ENCODE measurements around the gene STC2. TPM values are rescaled to one million over a fixed set of nuclear protein-coding genes. Genes with fewer than 3 reads are reported as not detected.

The STC2 gene
- total RNA-seq, 4 donors from 2014 or later, result 72.4 to 130 (median 78.1) TPM

DNA sequence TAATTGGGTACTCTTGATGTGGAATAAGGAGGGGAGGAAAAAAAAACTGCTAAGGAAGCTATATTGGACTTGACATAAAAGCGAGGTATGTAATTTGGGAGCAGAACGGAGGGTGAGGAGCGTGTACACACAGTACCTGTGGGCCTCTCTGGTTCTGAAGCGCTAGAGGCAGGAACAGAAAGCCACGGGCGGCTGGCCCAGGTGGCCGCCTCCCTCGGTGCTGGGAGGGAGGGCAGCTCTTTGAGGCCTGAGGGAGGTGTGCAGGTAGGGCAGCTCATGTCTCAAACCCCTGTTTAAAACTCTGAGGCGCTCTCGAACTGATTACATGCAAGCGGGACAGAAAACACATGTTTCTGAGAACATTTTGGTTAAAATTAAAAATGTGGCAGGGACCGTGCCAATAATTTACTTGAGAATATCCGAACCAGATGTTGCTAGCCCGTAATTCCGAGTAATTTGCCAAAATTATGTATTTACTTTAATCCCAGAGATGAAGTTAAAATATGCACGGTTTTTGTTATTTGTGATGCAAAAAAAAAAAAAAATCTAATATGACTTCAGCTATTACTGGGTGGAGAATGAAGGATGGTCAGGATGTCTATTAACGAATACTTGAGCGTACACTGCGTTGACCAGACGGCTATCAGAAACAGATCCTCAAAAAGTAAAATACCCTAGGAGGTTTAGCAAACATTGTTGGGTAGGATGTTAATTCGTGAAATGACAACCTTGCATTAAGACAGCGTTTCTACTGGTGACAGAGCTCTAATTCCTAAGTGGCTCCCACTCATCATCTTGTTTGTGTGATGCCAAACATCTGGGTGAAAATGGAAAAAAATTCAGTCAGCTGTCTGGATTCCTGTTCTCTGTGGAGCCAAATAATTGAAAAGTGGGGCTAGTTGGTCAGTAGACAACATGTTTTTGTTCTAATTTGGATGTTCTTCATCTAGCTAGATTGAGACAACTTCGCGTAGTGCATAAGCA is 24.4 kb upstream of the STC2 start:
- TF ChIP-seq POLR2AphosphoS5 (IDR thresholded peaks at IDR 0.05) (no peak), EP300 (IDR thresholded peaks at IDR 0.05) (no peak), POLR2A (IDR thresholded peaks at IDR 0.05; ENCODE audit: low read depth) (no peak)
- TF ChIP-seq, protein P1, sequence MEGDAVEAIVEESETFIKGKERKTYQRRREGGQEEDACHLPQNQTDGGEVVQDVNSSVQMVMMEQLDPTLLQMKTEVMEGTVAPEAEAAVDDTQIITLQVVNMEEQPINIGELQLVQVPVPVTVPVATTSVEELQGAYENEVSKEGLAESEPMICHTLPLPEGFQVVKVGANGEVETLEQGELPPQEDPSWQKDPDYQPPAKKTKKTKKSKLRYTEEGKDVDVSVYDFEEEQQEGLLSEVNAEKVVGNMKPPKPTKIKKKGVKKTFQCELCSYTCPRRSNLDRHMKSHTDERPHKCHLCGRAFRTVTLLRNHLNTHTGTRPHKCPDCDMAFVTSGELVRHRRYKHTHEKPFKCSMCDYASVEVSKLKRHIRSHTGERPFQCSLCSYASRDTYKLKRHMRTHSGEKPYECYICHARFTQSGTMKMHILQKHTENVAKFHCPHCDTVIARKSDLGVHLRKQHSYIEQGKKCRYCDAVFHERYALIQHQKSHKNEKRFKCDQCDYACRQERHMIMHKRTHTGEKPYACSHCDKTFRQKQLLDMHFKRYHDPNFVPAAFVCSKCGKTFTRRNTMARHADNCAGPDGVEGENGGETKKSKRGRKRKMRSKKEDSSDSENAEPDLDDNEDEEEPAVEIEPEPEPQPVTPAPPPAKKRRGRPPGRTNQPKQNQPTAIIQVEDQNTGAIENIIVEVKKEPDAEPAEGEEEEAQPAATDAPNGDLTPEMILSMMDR (IDR thresholded peaks at IDR 0.05), result no peak
- peaks cover 0 to 15% (median 0%) of the 10 kb centered on the region in 4 donors for H3K4me1 ChIP-seq
- no peak overlapping the region for H3K4me3 ChIP-seq
- 80% methylated on average over 24 of the region's 24 CpGs for WGBS
- H3K27me3 ChIP-seq, result no peaks in the 10 kb centered on the region
- no peak overlapping the region for H3K27ac ChIP-seq (replicated peaks in 1 of 4)
- no peaks in the 10 kb centered on the region for H3K36me3 ChIP-seq
- intact Hi-C loops (cut with DNase I), result no loop called here
- H3K9me3 ChIP-seq, result peaks cover 0 to 7% (median 1%) of the 10 kb centered on the region in 4 donors
- DNase-seq (ENCODE audit: extremely low spot score), result no peak

DNA sequence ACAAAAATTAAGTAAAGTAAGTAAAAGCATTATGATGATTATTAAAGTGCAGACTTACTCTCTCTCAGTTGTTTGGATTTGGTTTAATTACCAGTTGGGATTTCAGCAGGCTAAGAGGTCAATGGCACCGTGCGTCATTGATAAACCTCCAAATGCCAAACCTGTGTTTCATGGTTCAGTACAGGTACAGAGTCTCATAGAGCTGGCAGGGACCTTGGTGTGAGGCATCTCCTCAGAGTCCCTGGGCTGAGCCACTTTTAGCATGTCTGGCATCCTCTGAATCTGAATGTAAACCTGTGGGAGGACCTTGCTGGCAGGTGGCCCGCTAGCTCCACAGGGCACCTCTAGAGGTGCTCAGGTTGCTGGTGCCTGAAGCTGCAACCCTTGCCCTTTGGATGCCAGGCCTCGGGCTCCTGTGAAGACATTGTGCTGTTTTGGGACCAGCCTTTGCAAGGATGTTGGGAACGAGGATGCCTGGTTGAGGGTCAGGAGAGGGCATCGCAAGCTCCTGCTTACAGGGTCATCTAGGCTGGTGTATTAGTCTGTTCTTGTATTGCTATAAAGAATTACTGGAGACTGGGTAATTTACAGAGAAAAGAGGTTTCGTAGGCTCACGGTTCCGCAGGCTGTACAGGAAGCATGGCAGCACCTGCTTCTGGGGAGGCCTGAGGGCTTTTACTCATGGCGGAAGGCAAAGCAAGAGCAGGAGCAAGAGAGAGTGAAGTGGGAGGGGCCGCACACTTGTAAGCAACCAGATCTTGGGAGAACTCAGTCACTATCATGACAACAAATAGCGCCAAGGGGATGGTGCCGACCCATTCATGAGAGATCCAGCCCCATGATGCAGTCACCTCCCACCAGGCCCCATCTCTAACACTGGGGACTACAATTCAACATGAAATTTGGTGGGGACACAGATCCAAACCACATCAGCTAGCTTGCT is 14.9 kb upstream of the STC2 start:
- no peak overlapping the region for H3K4me3 ChIP-seq
- DNase-seq (ENCODE audit: extremely low spot score), result no peak
- TF ChIP-seq EP300 (IDR thresholded peaks at IDR 0.05) (no peak), POLR2A (IDR thresholded peaks at IDR 0.05; ENCODE audit: low read depth) (no peak), POLR2AphosphoS5 (IDR thresholded peaks at IDR 0.05) (no peak)
- TF ChIP-seq, protein P1 (IDR thresholded peaks at IDR 0.05), result no peak

DNA sequence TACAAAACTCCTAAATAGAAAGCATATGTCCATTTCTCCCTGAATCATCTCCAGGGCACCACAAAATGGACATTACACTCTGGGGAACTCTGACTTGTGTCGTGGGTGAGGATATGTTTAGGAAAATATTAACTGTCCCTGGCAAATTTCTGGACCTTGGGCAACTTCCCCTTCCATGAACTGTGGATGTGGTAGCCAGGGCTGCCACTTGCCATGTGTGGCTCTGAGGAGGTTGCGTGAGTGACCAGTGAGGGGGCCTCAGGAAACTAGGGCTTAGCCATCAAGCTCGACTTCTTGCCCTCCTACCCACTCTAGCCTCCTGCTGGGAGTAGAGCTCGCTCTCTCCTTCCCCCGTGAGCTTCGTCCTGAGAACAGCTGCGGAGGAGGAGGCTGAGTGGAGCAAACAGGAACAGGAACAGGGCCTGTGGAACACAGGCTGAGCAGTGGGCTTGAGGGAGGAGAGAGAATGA is 13.8 kb upstream of the STC2 start:
- DNase-seq (ENCODE audit: extremely low spot score), result no peak
- H3K4me3 ChIP-seq, result no peak overlapping the region
- no peaks in the 10 kb centered on the region for H3K9me3 ChIP-seq
- H3K36me3 ChIP-seq, result no peaks in the 10 kb centered on the region
- WGBS, result 71% methylated on average over 7 of the region's 7 CpGs
- H3K4me1 ChIP-seq, result no peaks in the 10 kb centered on the region
- no peak overlapping the region for H3K27ac ChIP-seq (replicated peaks in 1 of 4)
- no peaks in the 10 kb centered on the region for H3K27me3 ChIP-seq
- TF ChIP-seq POLR2AphosphoS5 (IDR thresholded peaks at IDR 0.05) (no peak), POLR2A (IDR thresholded peaks at IDR 0.05; ENCODE audit: low read depth) (no peak), EP300 (IDR thresholded peaks at IDR 0.05) (no peak)
- TF ChIP-seq, protein P1 (IDR thresholded peaks at IDR 0.05), result no peak
- intact Hi-C loops (cut with DNase I), result no loop called here

More for the DNA sequence above, 14.9 kb upstream of the STC2 start:
- Histone ChIP-seq H3K27ac (replicated peaks in 1 of 4) (no peak overlapping the region), H3K9me3 (no peaks in the 10 kb centered on the region), H3K36me3 (no peaks in the 10 kb centered on the region), H3K27me3 (no peaks in the 10 kb centered on the region), H3K4me1 (no peaks in the 10 kb centered on the region)
- WGBS, result 88% methylated on average over 9 of the region's 13 CpGs
- intact Hi-C loops (cut with DNase I), result no loop called here

DNA sequence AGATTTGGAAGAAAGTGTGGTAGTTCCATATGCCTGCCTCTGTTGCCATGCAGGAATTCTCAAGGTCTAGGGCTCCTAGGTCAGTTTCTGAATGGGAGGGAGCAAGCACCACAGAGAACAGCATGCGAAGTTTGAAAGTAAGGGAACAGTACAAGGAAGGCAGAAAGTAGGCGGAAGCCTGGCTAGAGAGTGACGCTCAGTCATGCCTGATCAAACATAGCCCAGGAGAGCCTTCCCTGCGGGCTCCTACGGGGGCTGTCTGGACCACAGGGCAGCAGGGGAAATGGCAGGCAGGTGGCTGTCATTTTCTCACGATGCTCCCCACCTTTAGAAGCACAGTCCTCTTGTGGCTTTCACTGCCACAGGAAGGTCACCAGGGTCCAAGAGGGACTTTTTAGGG is 12.8 kb upstream of the STC2 start:
- TF ChIP-seq EP300 (IDR thresholded peaks at IDR 0.05), result no peak
- TF ChIP-seq, protein P1 (IDR thresholded peaks at IDR 0.05), result no peak
- TF ChIP-seq POLR2AphosphoS5 (IDR thresholded peaks at IDR 0.05), result no peak
- TF ChIP-seq POLR2A (IDR thresholded peaks at IDR 0.05; ENCODE audit: low read depth), result no peak
- H3K27me3 ChIP-seq, result no peaks in the 10 kb centered on the region
- 86% methylated on average over 6 of the region's 6 CpGs for WGBS
- no peaks in the 10 kb centered on the region for H3K36me3 ChIP-seq
- H3K27ac ChIP-seq (replicated peaks in 1 of 4), result no peak overlapping the region
- H3K4me3 ChIP-seq, result no peak overlapping the region
- H3K4me1 ChIP-seq, result no peaks in the 10 kb centered on the region
- no peaks in the 10 kb centered on the region for H3K9me3 ChIP-seq
- no peak for DNase-seq (ENCODE audit: extremely low spot score)
- intact Hi-C loops (cut with DNase I), result no loop called here

Data from esophagus muscularis mucosa (tissue), 4 donors.